ENCODE data around the gene ACE.

ACE gene

DNA sequence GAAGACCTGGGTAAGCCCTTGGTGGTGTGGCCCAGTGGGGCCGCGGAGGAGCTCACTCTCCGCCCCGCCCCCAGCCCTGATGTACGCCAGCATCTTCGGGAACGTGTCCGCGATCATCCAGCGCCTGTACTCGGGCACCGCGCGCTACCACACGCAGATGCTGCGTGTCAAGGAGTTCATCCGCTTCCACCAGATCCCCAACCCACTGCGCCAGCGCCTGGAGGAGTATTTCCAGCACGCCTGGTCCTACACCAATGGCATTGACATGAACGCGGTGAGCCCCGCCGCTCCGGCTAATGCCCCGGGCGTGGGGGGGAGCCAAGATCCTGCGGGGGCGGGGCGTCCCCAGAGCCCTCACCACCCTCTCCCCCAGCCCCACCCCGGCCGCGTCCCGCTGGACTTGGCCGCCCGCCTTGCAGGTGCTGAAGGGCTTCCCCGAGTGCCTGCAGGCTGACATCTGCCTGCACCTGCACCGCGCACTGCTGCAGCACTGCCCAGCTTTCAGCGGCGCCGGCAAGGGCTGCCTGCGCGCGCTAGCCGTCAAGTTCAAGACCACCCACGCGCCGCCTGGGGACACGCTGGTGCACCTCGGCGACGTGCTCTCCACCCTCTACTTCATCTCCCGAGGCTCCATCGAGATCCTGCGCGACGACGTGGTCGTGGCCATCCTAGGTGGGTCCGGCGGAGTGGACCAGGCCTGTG is 61.3 kb downstream of the ACE start:
- DNase-seq (ENCODE audit: low read depth), result peak; percentile 13

DNA sequence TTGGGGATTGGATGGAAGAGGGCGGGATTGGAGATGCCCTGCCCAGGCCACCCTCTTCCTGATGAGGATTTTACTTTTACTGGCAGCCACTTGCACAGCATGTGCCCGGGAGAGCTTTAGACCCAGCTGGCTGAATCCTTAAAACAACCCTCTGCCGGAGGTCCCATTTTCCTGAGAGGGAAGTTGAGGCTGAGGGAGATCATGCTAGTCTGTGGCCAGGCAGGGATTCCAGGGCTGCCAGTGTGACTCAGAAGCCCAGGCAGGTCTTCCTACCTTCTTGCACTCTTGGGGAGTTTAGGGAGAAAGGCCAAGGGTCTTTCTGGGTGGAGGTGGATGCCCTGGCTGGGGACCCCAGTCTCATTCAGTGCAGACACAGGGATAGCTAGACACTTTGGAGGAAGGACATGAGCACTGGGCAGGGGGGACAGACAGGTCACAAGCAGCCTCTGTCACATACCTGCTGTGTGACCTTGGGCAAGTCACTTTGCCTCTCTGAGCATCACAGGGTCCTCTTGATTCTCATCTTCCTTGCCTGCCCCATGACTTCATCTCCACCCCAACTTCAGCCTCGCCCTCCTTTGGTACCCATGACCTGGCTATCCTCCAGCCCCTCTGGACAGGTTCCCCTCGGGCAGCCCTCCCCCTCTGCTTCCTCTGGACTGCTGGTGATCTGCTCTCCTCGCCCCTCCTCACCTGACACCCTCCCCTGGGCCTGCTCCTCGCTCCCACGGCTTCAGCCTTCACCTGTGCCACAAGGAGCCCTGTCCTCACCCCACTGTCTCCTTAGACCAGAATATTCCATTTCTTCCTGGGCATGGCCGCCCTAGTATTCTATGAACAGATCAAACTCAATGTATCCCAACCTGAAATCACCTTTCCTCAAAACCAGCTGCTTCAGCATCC is 62.1 kb downstream of the ACE start:
- DNase-seq (ENCODE audit: low read depth), result no peak

DNA sequence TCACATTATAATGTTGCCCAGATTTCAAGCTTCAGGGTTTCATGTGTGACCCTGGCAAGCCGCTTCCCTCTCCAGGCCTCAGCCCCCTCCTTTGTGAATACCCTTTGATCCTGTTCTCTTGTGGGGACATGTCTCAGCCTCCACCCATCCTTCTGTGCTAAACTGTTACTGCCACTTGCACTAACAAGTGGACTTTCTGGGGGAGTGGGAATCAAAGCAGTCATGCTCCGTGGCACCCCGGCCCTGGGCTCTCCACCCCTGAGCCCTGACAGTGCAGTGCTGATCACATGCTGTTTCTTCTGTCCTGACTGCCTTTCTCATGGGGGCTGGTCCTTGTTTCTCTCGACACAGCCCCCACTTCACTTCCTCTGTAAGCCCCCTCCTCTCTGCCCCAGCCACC is 63.7 kb downstream of the ACE start:
- DNase-seq (ENCODE audit: low read depth), result no peak

DNA sequence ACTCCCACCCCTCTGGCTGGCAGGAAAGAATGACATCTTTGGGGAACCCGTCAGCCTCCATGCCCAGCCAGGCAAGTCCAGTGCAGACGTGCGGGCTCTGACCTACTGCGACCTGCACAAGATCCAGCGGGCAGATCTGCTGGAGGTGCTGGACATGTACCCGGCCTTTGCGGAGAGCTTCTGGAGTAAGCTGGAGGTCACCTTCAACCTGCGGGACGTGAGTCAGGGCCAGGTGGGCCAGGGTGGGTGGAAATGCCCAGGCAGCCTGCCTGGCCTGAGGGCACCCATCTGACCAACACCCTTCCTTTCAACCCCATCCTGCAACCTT is 65.3 kb downstream of the ACE start:
- DNase-seq (ENCODE audit: low read depth), result no peak

- DNase-seq (ENCODE audit: low read depth), result no peak
Observed at GRCh38 chr17:63542942-63543821, 66.3 kb downstream of the ACE start.

- DNase-seq (ENCODE audit: low read depth), result no peak
Observed at GRCh38 chr17:63543822-63544420, 67.1 kb downstream of the ACE start.

GRCh38 chr17:63544467-63545301 is 67.8 kb downstream of the ACE start:
- DNase-seq (ENCODE audit: low read depth), result peak; percentile 9

DNA sequence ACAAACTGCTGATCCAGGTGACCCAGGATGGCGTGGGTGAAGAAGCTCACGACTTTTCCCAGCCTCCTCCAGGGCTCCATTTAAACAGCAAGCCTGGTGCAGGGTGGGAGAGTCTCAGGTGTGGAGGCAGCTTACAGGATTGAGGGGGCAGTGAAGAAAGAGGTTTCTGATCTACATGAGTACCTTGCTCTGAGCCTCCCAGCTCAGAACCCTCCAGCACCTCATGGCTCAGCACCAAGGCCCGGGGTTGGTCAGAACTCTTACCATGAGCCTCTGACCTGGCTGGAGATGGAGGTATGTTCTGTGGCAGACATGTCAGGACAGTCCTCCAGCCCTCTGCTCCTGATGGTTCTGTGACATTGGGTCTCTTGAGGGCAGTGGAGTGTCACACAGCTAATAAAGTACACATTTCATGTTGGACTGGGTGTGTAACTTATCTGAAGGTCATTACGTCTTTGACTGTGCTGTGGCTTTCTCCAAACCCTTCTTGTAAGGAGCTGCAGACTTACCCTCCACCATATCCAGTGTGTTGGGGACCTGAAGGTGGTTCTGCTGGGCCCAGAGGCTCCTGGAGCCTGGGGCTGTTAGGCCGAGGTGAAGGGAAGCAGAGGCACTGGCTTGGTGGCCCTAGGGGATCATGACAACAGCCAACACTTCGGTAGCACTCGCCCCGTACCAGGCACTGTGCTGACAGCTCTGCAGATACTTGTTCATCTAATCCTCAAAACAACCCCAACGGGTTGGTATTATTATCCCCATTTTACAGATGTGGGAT is 69.6 kb downstream of the ACE start:
- DNase-seq (ENCODE audit: low read depth), result no peak

DNA sequence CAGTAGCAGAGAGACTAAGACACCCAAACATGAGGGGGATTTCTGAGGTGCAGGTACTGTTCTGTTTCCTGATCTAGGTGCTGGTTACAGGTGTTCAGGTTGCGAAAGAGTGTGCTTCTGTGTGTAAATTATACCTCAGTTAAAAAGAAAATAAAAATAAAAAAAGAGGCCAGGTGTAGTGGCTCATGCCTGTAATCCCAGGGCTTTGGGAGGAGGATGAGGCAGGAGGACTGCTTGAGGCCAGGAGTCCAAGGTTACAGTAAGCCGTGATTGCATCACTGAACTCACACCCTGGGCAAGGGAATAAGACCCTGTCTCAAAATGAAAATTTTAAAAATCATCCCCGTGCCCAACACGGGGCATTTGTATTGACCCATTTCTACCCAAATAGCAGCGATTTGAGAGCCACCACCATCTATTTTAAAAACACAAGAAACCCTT is 70.2 kb downstream of the ACE start:
- no peak for DNase-seq (ENCODE audit: low read depth)
